ENCODE data around the gene HMSD.

Gene HMSD

DNA sequence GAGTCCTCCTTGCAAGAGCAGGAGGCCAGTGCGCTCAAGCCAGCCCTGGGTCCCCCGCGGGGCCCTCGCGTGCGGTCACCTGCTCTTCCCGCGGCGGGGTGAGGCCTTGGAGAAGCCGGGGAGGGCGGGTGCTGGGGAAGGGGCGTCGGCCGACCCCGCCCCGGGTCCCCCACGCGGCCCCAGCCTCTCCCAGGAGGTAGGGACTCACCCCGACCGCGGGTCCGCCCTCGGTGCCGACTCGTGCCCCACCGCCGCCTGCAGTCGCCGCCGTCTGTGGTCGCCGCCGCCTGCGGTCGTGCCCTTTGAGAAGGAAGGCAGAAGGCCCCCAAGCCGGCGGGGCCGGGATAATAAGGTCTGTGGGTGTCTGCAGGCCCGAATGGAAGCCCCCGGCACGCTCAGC lies 53.5 kb downstream of the HMSD start:
- Mint-ChIP-seq H3K4me1 (no peaks in the 10 kb centered on the region), H3K9me3 (peaks cover 24% of the 10 kb centered on the region), H3K36me3 (ENCODE audit: low read depth) (no peaks in the 10 kb centered on the region), H3K4me3 (no peak overlapping the region), H3K27ac (no peak overlapping the region), H3K27me3 (ENCODE audit: low read depth, poor library complexity) (no peaks in the 10 kb centered on the region)
- TF ChIP-seq, protein P1, sequence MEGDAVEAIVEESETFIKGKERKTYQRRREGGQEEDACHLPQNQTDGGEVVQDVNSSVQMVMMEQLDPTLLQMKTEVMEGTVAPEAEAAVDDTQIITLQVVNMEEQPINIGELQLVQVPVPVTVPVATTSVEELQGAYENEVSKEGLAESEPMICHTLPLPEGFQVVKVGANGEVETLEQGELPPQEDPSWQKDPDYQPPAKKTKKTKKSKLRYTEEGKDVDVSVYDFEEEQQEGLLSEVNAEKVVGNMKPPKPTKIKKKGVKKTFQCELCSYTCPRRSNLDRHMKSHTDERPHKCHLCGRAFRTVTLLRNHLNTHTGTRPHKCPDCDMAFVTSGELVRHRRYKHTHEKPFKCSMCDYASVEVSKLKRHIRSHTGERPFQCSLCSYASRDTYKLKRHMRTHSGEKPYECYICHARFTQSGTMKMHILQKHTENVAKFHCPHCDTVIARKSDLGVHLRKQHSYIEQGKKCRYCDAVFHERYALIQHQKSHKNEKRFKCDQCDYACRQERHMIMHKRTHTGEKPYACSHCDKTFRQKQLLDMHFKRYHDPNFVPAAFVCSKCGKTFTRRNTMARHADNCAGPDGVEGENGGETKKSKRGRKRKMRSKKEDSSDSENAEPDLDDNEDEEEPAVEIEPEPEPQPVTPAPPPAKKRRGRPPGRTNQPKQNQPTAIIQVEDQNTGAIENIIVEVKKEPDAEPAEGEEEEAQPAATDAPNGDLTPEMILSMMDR (IDR thresholded peaks at IDR 0.05), result no peak
- DNase-seq, result no peak

DNA sequence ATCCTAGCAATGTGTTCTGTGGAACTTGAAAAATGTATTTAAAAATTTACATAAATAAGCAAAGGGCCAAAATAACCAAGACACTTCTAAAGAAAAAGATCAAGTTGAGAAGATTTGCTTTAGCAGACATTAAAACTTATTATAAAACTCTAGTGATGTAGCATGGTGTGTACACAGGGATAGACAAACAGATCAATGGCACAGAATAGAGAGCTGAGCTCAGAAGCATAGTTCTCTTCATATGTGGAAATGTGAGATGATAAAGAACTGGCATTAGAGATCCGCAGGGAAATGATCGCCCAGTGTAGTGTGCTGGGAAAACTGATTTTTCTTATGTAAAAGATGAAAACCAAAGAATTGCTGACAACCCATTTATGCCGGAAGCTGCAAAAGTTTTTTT lies 60.2 kb downstream of the HMSD start:
- H3K9me3 Mint-ChIP-seq, result peaks cover 5% of the 10 kb centered on the region
- no peak overlapping the region for H3K27ac Mint-ChIP-seq
- no peaks in the 10 kb centered on the region for H3K4me1 Mint-ChIP-seq
- H3K4me3 Mint-ChIP-seq, result no peak overlapping the region
- TF ChIP-seq, protein P1 (IDR thresholded peaks at IDR 0.05), result no peak
- no peaks in the 10 kb centered on the region for H3K36me3 Mint-ChIP-seq (ENCODE audit: low read depth)
- H3K27me3 Mint-ChIP-seq (ENCODE audit: low read depth, poor library complexity), result no peaks in the 10 kb centered on the region
- no peak for DNase-seq
